Measurements from ENCODE around the gene CHRM5. TPM values are rescaled to one million over a fixed set of nuclear protein-coding genes. Genes with fewer than 3 reads are reported as not detected.

Gene CHRM5
- total RNA-seq, 1 donor from 2014 or later = not detected

GRCh38 chr15:34114215-34114614 is 145.9 kb downstream of the CHRM5 start:
- Histone ChIP-seq H3K4me3 (no peak overlapping the region), H3K4me1 (no peaks in the 10 kb centered on the region), H3K9me3 (no peaks in the 10 kb centered on the region), H3K27me3 (no peaks in the 10 kb centered on the region), H3K36me3 (no peaks in the 10 kb centered on the region), H3K27ac (no peak overlapping the region)
- intact Hi-C loops (cut with DNase I) = no loop called here
- no peak for DNase-seq (ENCODE audit: low spot score in 2 of 2)
- TF ChIP-seq CTCF (IDR thresholded peaks at IDR 0.05) = no peak

DNA sequence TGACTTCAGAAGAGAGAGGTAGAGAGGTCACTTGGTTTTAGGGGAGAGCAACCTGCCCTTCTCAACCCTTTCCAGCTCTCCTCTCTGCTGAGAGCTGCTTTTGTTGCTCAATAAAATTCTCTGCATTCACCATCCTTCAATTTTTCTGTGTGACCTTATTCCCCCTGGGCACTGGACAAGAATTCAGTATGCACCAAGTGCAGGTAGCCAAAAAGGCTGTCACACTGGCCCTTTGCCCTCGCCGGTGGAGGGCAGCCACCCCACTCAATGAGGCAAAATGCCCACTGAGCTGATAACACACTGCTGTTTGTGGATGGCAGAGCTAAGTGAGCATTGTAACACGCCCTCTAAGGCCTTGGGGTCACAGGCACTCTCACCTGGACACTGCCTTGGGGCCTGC is 146.4 kb downstream of the CHRM5 start:
- H3K9me3 ChIP-seq = no peaks in the 10 kb centered on the region
- no peaks in the 10 kb centered on the region for H3K4me1 ChIP-seq
- no peak overlapping the region for H3K27ac ChIP-seq
- no peaks in the 10 kb centered on the region for H3K36me3 ChIP-seq
- H3K4me3 ChIP-seq = no peak overlapping the region
- DNase-seq (ENCODE audit: low spot score in 2 of 2) = no peak
- no peak for TF ChIP-seq CTCF (IDR thresholded peaks at IDR 0.05)
- no peaks in the 10 kb centered on the region for H3K27me3 ChIP-seq
- intact Hi-C loops (cut with DNase I) = no loop called here

GRCh38 chr15:34116620-34117019 is 148.3 kb downstream of the CHRM5 start:
- H3K4me1 ChIP-seq = no peaks in the 10 kb centered on the region
- no peaks in the 10 kb centered on the region for H3K27me3 ChIP-seq
- no peak overlapping the region for H3K4me3 ChIP-seq
- no peak for DNase-seq (ENCODE audit: low spot score in 2 of 2)
- H3K9me3 ChIP-seq = no peaks in the 10 kb centered on the region
- no peak overlapping the region for H3K27ac ChIP-seq
- TF ChIP-seq CTCF (IDR thresholded peaks at IDR 0.05) = no peak
- H3K36me3 ChIP-seq = no peaks in the 10 kb centered on the region
- intact Hi-C loops (cut with DNase I) = no loop called here

Other genes starting within 250 kb of the CHRM5 start
- gene AVEN, start 70.7 kb downstream of the CHRM5 start, total RNA-seq = 17.3 TPM
- 51.0 TPM for gene EMC7, start 133.4 kb downstream of the CHRM5 start, total RNA-seq
- gene PGBD4, start 133.6 kb downstream of the CHRM5 start, total RNA-seq = 3.5 TPM
- gene KATNBL1, start 241.6 kb downstream of the CHRM5 start, total RNA-seq = 34.3 TPM